Osteoblast (primary cell): Measurements from ENCODE around the gene KCNF1. TPM values are rescaled to one million over a fixed set of nuclear protein-coding genes. Genes with fewer than 3 reads are reported as not detected.
"Not testable (repeated sequence)": the region's sequence is repeated elsewhere in the genome, so short reads cannot be mapped to it uniquely, and the experiment has no call there.

Source experiments
- DNase-seq: peaks from one replicate; pipeline ENCODE4 v3.0.0; 2011; ENCODE audit warnings: low spot score, mixed read lengths; ENCODE audit not compliant: insufficient read length; ENCODE audit errors: missing footprints
- H2AFZ ChIP-seq: 2 replicates; pipeline ENCODE4 v1.6.0; 2011; ENCODE audit warnings: mild to moderate bottlenecking, low read length
- H3K27ac ChIP-seq: 2 replicates; pipeline ENCODE4 v1.5.1; 2011; ENCODE audit warnings: mild to moderate bottlenecking, low read depth, low read length, moderate library complexity
- H3K27me3 ChIP-seq: 2 replicates; pipeline ENCODE4 v1.6.0; 2012; ENCODE audit warnings: mild to moderate bottlenecking, control low read depth, inconsistent platforms, low read length, moderate library complexity; ENCODE audit not compliant: insufficient read depth
- H3K36me3 ChIP-seq: 2 replicates; pipeline ENCODE4 v1.5.1; 2011; ENCODE audit warnings: mild to moderate bottlenecking, low read length, control low read depth, moderate library complexity; ENCODE audit not compliant: insufficient read depth
- H3K4me1 ChIP-seq: 2 replicates; pipeline ENCODE4 v1.5.1; 2011; ENCODE audit warnings: mild to moderate bottlenecking, low read length, control low read depth, moderate library complexity; ENCODE audit not compliant: insufficient read depth
- H3K4me2 ChIP-seq: 2 replicates; pipeline ENCODE4 v1.6.0; 2011; ENCODE audit warnings: mild to moderate bottlenecking, low read length; ENCODE audit not compliant: insufficient read depth
- H3K4me3 ChIP-seq: fragments of 200-600 bp; sonication (generic); 3 replicates; pipeline ENCODE4 v1.5.1; 2012; ENCODE audit warnings: mild to moderate bottlenecking, low read length, inconsistent platforms; ENCODE audit not compliant: insufficient read depth
- H3K79me2 ChIP-seq: 2 replicates; pipeline ENCODE4 v1.6.0; 2012; ENCODE audit warnings: mild to moderate bottlenecking, low read length, control low read depth, inconsistent platforms; ENCODE audit not compliant: insufficient read depth
- H3K9me3 ChIP-seq: 2 replicates; pipeline ENCODE4 v1.5.1; 2011; ENCODE audit warnings: low read depth, low read length, control low read depth
- H4K20me1 ChIP-seq: 2 replicates; pipeline ENCODE4 v1.6.0; 2012; ENCODE audit warnings: mild to moderate bottlenecking, low read length, control low read depth; ENCODE audit not compliant: insufficient read depth
- total RNA-seq: library from RNA; depleted of rRNA; stranded (reverse); fragments of >200 nt; gene quantifications from 2 replicates; pipeline ENCODE4 v1.2.3, GENCODE V29; 2012
- TF ChIP-seq, protein P1 (sequence below): IDR thresholded peaks from 2 replicates; pipeline ENCODE4 v1.5.1; 2011; ENCODE audit warnings: mild to moderate bottlenecking, low read depth, low read length, moderate library complexity; ENCODE audit errors: extremely low read depth

Gene KCNF1
- total RNA-seq, 1 donor: under 0.01 TPM

DNA sequence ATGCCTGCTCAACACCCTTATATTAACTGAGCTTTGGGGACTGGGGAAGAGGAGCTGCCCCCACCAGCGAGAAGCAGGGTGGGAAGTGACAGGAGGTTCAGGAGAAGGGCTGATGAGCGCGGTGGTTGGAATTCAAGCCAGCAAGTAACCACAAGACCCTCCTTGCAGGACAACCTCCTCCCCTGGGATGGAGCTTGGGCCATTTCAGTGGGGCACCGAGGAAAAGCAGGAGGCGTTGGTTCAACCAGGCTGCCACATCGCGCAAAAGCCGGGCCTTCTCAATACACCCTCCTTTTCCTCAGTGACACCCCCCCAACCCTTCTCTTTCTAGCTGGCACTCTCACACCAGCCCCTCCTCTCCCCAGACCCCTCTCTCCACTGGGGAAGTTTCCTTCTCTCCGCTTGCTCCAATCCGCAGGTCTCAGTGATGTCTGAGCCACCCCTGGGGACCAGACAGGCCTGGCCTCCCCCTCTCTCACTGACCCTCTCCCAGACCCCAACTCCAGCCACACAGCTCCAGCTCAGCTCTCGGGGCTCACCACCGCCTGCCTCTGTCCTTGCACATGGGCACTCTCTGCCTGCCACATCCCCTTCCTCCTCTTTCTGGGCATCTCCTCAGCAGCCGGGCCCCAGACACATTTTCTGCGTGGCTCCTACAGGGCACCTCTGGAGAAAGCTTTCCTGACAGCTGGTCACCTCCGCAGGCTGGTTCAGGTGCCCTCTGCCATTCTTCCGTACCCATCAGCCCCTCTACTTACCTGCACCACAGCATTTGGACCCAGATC is 44.5 kb downstream of the KCNF1 start:
- no peak overlapping the region for H2AFZ ChIP-seq
- no peaks in the 10 kb centered on the region for H3K9me3 ChIP-seq
- H3K27me3 ChIP-seq: peaks cover 14% of the 10 kb centered on the region
- TF ChIP-seq, protein P1, sequence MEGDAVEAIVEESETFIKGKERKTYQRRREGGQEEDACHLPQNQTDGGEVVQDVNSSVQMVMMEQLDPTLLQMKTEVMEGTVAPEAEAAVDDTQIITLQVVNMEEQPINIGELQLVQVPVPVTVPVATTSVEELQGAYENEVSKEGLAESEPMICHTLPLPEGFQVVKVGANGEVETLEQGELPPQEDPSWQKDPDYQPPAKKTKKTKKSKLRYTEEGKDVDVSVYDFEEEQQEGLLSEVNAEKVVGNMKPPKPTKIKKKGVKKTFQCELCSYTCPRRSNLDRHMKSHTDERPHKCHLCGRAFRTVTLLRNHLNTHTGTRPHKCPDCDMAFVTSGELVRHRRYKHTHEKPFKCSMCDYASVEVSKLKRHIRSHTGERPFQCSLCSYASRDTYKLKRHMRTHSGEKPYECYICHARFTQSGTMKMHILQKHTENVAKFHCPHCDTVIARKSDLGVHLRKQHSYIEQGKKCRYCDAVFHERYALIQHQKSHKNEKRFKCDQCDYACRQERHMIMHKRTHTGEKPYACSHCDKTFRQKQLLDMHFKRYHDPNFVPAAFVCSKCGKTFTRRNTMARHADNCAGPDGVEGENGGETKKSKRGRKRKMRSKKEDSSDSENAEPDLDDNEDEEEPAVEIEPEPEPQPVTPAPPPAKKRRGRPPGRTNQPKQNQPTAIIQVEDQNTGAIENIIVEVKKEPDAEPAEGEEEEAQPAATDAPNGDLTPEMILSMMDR: no peak
- H3K36me3 ChIP-seq: no peaks in the 10 kb centered on the region
- H4K20me1 ChIP-seq: no peaks in the 10 kb centered on the region
- H3K27ac ChIP-seq: no peak overlapping the region
- H3K4me2 ChIP-seq: no peak overlapping the region
- DNase-seq: peak; percentile 49
- H3K79me2 ChIP-seq: no peaks in the 10 kb centered on the region
- no peak overlapping the region for H3K4me3 ChIP-seq
- no peaks in the 10 kb centered on the region for H3K4me1 ChIP-seq

DNA sequence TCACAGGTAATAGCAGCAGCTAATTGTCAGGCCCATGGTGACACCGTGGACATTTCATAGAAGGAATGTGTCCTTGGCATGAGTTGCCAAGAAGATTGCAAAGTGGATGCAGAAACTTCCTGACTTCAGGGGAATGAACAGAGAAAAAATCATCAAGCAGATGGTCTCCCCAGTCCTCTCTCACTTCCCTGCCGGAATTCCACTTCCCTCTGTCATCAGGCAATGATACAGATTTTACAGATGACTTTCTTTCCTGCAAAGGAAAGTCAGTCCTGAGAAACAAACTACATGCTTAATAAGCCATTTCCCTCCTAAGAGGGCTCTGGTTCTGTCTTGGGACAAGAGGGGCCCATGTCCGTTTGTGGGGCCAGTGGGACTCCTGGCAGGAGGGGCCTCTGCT is 45.7 kb downstream of the KCNF1 start:
- H3K4me3 ChIP-seq: no peak overlapping the region
- H3K4me2 ChIP-seq: no peak overlapping the region
- peaks cover 4% of the 10 kb centered on the region for H3K27me3 ChIP-seq
- H3K27ac ChIP-seq: no peak overlapping the region
- no peaks in the 10 kb centered on the region for H3K9me3 ChIP-seq
- no peak overlapping the region for H2AFZ ChIP-seq
- no peaks in the 10 kb centered on the region for H3K79me2 ChIP-seq
- no peaks in the 10 kb centered on the region for H3K4me1 ChIP-seq
- no peaks in the 10 kb centered on the region for H4K20me1 ChIP-seq
- TF ChIP-seq, protein P1: no peak
- peak; percentile 53 for DNase-seq
- H3K36me3 ChIP-seq: no peaks in the 10 kb centered on the region

DNA sequence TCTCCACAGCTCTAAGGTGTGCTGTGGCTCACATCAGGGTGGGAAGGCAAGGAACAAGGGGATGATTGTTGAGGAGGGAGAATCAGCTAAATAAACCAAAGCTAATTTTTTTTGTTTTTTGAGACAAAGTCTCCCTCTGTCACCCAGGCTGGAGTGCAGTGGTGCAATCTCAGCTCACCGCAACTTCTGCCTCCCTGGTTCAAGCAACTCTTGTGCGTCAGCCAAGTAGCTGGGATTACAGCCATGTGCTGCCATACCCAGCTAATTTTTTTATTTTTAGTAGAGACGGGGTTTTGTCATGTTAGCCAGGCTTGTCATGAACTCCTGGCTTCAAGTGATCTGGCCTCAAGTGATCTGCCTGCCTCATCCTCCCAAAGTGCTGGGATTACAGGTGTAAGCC is 46.7 kb downstream of the KCNF1 start:
- H3K4me3 ChIP-seq, H3K36me3 ChIP-seq, H3K27me3 ChIP-seq, H3K9me3 ChIP-seq, H2AFZ ChIP-seq, DNase-seq, H4K20me1 ChIP-seq, H3K4me1 ChIP-seq, H3K4me2 ChIP-seq, H3K27ac ChIP-seq, H3K79me2 ChIP-seq: not testable (repeated sequence)

DNA sequence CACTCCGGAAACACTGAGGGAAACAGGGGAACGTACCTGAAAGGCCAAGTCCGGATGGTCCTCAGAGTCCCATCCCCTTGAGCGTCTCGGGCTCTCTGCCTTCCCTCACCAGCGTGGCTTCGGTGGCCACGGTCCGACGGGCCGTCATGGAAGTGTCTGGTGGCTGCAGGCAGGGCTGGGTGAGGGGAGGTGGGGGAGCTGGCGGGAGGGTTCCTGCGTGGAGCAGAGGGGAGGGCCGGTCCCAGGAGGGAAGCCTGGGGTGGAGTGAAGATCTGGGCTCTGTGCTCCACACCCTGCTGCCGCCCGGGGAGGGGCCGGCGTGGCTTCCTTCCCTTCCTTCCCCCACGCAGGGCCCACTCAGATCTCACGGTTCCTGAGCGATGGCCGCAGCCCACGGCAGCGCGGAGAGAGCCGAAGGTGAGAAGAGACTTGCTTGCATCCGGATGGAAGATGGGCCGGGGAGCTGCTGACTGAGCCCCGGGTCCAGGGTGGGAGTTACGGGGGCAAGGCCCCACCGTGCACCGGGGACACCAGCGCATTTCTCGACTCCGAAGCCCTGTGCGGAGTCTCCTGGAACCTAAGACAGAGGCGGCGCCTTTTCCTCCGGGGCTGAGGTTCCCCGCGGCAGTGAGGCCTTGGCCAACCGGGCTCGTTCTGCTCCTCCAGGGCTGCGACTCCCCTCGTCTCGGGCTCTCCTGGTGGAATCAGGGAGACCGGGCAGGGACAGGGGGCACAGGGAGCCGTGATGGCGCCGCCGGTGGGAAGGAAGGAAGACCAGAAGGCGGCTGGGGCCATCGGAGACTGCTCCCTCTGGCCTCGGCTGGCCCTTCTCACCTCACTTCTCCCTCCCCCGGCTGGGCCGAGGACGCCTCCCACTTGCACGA is 49.1 kb downstream of the KCNF1 start:
- H4K20me1 ChIP-seq: no peaks in the 10 kb centered on the region
- H3K27ac ChIP-seq: no peak overlapping the region
- H3K4me2 ChIP-seq: no peak overlapping the region
- H3K36me3 ChIP-seq: no peaks in the 10 kb centered on the region
- H3K27me3 ChIP-seq: peaks cover 18% of the 10 kb centered on the region
- no peaks in the 10 kb centered on the region for H3K4me1 ChIP-seq
- no peaks in the 10 kb centered on the region for H3K79me2 ChIP-seq
- H2AFZ ChIP-seq: no peak overlapping the region
- no peaks in the 10 kb centered on the region for H3K9me3 ChIP-seq
- H3K4me3 ChIP-seq: no peak overlapping the region
- DNase-seq: peak; percentile 42
- TF ChIP-seq, protein P1: no peak
